HG03060 (cell line): ENCODE measurements around the gene TOP3A.

Source experiments
- ATAC-seq: cut with Tn5 transposase; IDR thresholded peaks from one replicate; pipeline ENCODE4 v1.9.1; 2021; ENCODE audit warnings: low read depth, moderate number of reproducible peaks; ENCODE audit not compliant: unreplicated experiment

The TOP3A gene

DNA sequence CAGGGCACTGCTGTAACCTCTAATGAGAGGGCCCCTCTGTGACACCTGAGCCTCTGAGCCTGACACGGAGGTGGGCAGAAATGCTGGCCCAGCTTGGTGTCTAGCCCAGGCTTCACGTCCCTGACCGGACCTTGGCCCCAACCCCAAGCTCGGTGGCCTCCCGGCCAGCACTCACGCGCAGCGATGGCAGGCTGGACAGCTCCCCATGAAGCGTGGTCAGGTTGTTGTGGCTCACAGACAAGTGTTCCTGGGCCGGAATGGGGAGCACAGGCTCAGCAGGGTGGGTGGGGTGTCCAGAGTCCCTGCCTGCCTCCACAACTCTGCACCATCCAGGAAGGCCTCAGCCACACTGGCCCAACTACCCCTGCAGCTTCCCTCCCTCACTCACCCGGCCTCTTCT, 58.4 kb downstream of the TOP3A start:
- no peak for ATAC-seq

DNA sequence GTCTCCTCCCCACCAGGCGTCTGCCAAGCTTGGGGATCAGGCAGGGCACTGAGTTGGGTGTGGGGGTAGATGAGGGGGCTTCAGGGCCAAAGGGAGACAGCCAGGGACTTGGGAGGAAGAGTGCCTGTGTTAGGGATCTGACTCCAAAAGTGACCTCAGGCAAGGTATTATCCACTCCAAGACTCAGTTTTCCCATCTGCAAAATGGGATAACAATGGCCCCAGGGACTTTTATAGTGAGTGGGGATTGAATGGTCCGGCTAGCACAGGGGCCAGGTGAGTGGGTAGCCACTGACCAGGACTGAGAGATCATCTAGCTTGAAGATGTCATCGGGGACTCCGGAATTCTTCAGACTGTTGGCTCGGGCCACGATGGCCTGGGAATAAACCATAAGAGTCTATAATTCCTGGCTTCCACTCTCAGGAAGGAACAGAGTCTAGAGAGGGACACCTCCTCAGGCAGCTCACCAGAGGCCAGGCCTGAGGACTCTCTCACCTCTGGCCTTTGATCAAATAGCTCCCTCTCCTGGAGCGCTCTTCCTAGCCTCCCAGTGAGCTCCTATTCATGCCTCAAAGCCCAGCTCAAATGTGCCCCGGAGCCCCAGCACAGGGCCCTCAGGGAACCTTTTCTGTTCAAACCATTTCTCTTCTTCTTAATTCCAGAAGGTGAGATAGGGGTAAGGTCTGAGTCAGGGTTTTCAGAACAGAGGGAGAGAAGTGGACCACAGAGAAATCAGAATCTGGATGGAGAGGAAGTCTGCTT, 59.7 kb downstream of the TOP3A start:
- no peak for ATAC-seq

DNA sequence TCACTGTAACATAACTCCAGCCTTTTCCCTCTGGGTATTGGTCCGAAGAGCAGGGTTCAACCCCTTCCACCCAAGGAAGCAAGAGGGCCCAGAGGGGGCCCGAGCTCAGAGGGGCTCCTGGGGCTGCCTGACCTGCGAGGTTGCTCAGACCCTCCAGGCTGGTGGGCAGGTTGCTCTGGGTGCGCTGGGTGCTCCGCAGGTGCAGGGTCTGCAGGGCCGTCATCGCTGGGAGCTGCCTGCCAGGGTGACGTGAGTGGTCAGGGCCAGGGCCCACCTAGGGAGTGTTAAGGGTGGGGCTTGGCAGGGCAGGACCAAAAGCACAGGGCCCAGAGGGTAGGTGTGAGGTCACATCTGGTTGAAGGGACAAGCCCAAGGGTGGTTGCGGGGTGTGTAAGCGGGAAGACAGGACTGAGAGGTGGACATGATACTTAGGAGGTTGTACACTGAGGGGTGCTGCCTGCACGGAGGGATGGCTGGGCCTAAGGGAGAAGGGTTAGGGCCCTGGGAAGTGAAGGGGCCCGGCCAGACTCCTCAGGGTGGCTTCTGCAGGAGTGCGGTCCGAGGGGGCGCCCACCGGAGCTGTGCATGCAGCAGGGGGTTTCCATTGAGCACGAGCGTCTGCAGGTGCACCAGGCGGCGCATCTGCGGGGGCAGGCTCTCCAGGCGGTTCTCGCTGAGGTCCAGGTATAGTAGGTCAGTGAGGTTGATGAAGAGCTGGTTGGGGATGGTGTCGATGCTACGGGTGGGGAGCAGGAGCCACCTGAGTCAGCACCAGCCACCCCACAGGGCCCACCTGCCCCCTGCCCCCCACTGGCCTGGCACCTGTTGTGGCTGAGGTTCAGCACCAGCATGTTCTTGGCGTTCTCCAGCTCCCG, 60.6 kb downstream of the TOP3A start:
- no peak for ATAC-seq

DNA sequence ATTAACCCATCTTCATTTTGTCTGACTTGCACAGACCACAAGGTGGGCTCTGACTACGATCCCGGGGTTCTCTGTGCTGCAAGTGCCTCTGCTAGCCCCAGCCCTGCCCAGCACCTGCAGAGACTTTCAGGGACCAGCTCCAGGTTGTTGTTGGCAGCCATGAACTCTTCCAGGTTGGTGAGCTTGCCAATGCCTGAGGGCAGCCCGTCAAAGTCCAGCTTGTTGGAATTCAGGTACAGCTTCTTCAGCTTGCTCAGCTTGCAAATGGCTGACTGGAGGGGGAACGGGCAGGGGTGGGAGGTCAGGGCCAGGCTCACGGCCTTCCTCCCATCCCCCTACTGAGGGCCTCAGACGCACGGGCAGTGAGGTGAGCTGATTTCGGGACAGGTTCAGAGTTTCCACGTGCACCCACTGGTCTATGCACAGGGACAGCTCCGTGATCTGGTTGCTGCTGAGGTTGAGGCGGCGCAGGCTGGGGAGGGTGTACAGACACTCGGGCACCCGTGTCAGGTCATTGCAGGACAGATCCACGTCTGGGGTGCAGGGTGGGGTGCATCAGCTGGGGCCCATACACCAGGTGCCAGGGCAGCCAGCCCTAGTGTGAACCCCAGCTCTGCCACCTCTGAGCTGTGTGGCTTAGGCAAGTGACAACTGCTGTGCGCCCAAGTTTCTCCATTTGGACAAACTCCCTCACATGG, 61.5 kb downstream of the TOP3A start:
- no peak for ATAC-seq

DNA sequence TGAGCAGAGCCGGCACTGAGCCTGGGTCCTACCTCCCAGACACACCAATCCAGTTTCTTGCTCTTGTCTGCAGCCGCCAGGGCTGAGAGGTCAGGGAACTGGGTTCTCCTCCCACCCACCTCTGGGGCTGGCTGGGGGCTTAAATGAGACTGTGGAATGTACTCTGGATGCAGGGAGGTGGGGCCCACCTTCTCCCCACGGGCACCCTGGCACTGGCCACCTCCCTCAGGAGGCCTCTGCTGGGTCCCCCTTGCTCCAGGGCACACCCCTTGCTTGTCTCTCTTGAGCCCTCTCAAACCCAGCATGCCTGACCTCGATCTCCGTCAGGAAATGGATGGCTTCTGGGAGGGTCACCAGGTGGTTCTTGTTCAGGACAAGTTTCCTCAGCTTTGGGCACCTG, 62.6 kb downstream of the TOP3A start:
- ATAC-seq, result no peak

DNA sequence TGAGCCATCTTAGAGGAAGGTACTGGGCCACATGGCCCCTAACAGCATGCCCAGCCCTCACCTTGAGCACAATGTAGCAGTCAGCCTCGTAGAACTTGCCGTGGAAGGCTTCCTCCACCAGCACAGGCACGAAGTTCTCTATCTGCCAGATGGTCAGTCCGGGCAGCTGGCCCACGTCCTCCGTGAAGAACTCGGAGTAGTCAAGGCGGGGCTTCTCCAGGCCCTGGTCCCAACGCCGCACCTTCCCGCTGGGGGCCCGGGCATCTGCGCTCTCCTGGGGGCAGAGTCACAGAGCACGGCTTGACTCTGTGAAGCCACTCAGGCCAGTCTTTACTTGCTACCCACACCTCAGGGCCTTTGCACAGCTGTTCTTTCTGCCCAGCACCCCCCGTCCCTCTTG, 63.6 kb downstream of the TOP3A start:
- no peak for ATAC-seq

DNA sequence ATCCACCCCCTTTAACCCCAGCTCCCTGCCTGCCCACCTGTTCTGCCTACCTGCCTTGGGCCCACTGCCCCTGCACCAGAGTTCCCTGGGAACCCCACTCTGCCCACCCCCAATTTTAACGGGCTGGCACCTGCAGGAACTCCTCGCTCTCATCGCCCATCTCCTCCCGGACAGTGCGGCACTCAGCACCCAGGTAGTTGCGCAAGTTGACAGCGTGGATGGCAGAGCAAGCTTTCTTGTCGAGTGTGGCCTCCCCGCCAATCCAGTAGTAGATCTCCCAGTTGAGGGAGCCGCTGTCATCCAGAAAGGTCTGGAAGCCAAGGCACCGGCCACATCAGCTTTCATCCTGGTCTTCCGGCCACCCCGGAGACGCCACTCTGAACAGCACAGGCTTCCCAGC, 64.1 kb downstream of the TOP3A start:
- ATAC-seq, result no peak

DNA sequence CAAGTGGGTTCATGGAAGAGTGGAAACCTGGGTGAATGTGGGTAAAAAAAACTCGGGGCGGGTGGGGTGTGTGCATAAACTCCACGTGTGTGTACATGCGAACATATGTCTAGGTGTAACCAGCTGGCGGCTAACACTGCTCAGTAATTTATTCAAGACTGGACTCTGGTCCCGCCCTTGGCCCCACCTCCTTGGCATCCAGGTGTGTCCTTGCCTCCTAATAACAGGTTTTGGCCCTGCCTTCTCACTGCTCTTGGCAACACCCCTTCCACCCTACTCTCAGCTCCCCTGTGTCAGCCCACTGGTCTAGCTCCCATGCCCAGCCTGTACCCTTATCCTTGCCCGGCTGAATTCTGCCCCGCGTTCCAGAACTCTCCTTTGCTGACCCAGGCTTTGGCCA, 64.5 kb downstream of the TOP3A start:
- no peak for ATAC-seq

DNA sequence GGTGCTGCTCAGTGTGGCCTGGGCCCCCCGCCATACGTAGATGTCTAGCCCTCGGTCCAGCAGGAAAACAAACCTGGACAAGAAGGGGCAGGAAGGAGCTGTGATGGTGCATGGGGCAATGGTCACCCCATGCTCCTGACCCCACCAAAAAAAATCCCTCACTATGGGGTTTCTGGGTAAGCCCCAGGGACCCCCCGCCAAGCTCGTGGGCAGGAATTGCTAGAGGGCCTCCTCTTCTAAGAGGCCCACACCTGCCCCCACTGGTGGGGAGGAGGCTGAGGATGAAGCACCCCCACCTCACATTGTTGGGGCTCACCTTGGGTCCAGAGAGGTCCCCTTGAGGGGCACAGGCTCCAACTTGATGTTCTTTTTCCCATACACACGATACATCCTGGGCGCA, 66.0 kb downstream of the TOP3A start:
- no peak for ATAC-seq

DNA sequence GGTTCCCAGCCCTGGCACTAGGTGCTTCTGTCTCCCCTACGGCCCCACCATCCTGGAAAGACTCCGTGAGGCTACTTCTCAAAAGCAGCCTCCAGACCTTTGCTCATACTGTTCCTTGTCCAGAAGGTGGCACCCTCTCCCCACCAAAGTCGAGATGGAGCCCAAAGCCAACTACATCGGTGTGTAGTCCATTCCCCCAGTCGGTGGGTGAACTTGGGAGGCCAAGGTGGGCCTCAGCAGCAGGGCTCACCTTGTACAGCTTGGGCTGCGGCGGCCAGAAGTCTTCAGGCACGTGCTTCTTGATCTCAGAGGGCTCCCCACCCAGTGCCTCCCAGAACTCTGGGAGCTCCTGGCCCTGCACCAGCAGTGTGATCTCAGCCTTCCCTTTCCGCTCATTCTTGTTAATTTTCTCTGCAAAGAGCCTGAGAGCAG, 66.5 kb downstream of the TOP3A start:
- no peak for ATAC-seq

DNA sequence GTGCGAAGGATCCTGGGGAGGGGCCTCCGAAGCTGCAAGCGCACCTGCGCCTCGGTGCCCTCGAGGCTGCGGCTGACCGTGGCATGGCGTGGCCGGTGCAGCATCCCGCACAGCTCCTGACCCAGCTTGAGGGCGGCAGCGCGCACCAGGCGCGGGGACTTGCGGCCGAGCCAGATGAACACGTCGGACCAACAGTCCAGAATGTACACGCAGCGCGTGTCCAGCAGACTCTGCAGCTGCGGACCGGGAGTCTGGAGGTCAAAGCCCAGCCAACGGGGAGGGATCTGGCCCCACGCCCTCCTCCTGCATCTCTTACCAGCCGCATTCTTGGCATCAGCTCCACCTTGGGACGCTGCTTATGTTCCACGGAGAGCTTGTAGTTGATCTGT, 67.2 kb downstream of the TOP3A start:
- no peak for ATAC-seq

DNA sequence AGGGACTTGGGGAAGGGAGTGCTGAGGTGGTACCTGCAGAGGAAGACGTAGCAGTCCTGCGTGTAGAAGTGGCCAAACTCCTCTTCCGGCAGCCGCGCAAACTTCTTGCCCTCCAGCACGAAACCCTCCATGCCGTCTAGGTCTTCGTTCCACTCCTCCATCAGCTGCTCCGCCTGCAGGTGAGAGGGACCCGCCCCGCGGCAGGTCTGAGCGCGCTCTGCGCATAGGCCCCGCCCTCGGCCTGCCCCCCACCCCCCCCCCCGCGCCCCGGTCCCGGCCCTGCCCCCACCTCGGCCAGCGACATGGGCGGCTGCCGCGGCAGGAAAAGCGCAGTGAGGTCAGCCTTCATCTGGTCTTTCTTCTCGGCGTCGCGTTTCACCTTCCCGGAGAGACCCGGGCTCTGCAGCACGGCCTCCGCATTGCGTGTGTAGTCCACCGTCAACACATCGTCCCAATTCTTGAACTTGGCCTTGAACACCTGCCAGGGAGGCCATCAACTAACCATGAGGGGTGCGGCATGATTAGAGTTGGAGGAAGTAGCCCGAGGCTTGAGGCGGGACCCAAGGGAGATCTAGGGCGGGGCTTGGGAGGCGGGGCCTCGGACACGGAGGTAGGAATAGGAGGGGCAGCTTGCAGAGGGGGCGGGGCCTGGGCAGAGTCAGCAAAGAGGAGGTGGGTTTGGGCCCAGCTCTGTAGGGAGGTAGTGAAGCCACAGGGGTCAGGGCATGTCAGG, 67.7 kb downstream of the TOP3A start:
- no peak for ATAC-seq

DNA sequence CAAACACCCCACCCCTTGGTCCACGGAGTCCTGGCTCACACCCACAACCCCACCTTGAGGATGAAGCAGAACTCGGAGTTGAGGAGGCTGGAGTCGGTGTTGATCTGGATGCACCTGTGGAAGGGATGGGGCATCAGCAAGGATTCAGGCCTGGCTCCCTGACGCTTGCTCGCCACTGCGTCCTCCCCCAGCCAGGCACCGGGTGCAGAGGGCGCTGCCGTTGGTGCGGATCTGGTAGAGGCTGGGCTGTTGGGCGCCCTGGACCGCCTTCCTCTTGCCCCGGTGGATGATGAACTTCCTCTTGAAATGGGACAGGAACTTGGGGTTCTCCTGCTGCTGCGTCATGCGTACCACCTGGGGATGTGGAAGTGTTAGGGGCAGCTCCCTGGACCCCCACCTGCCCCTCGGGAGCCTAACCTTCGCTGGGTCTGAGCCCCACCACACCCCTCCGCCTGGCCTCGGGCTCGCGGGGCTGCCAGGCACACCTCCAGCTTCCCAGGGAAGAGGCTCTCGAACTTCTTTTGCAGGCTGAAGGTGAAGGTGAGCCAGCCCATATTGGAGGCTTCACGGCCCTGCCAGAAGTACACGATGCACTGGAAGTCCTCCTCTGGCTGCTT, 68.6 kb downstream of the TOP3A start:
- no peak for ATAC-seq

DNA sequence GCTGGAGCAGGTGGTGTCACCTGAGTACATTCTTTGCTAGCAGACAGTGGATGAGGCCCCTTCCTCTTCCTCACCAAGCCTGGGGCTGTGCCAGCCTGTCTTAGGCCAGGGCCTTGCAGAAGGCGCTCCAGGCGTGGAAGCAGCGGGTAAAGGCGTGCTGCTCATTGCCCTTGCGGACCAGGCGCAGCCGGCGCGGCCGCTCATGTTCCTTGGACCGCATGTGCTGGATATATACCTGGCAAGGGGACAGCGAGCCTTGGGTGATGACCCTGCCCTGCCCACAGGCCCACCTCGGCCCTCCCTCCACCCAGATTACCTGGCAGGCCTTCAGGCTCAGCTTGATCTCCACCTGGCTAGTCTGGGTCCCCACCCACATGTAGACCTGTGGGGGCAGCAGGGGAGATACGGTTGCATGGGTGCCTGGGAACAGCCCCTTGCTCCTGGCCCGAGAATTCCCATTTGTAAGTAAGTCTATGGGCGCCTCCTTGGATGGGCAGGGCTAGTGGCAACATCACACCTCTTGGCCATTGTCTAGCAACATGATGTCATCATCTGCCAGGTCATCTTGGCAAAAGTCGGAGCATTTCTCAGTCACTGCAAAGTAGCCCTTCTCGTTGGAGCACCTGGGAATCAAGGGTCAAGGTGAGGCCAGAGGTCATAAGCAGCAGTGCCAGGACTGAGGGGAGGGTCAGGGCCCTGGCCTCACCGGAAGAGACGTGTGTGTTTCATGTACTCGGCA, 69.6 kb downstream of the TOP3A start:
- no peak for ATAC-seq

DNA sequence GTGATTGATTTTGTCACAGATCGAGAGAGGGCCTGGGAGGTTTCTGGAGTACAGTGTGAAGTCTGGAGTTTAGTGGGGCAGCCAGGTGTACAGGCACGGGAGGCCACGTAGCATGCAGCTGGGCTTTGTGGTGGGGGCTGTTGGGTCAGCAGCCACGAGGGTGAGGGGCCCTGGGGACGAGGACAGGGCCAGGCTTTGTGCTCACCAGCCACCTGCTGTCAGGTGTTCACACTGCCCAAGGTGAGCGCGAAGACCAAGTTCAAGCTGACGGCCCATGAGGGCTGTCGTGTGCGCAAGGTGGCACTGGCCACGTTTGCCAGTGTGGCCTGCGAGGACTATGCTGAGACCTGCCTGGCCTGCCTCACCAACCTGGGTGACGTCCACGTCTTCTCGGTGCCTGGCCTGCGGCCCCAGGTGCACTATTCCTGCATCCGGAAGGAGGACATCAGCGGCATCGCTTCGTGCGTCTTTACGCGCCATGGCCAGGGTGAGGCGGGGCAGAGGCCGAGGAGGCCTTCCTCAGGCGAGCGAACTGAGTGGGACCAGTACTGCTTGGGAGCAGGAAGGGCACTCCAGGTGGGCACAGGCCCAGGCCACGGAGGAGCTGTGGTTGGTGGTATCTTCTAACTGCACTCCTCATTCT, 73.4 kb downstream of the TOP3A start:
- no peak for ATAC-seq

DNA sequence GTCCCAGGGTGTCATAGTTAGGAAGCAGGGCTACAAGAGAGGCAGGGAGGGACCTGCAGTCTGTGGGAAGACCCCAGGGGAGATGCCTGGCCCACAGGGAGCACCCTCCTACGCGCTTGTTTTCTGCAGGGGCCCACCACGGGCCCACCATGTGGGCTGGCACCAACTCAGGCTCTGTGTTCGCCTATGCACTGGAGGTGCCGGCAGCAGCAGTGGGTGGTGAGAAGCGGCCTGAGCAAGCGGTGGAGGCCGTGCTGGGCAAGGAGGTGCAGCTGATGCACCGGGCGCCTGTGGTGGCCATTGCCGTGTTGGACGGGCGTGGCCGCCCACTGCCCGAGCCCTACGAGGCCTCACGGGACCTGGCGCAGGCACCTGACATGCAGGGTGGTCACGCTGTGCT, 74.3 kb downstream of the TOP3A start:
- no peak for ATAC-seq

DNA sequence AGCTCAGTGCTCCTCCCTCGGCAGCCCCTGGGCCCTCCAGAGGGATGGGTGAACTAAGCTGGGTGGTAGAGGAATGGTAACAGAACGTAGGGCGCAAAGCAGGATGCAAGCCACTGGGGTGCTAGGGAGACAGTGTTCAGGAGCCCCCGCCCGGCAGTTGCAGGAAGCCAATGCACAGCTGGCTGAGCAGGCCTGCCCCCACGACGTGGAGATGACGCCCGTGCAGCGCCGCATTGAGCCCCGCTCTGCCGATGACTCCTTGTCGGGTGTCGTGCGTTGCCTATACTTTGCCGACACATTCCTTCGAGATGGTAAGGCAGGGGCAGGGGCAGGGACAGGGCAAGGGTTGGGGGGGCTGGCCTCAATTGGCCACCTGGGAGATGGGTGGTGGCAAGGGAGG, 76.5 kb downstream of the TOP3A start:
- no peak for ATAC-seq

DNA sequence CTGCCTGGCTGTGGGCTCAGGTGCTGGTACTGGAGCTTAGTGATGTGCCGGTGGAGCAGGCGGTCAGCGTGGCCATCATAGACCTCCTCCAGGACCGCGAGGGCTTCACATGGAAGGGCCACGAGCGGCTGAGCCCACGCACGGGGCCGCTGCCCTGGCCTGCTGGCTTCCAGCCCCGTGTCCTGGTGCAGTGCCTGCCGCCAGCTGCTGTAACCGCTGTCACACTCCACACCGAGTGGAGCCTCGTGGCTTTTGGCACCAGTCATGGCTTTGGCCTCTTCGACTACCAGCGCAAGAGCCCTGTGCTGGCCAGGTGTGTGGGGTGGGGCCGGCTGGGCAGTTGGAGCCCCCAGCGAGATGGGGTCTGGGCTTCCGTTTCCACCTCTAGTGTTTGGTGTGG, 77.3 kb downstream of the TOP3A start:
- no peak for ATAC-seq

DNA sequence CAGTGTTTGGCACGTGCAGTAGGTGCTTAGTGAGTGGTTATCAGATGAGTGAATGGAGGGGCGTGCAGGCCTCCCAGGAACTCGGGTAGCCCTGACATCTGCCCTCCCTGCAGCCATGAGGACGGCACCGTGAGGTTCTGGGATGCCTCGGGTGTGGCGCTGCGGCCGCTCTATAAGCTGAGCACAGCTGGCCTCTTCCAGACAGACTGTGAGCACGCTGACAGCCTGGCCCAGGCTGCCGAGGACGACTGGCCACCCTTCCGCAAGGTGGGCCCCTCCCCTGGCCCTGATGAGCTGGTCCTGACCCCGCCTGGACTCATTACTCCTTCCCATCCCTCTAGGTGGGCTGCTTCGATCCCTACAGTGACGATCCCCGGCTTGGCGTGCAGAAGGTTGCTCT, 78.3 kb downstream of the TOP3A start:
- ATAC-seq, result no peak
